HepG2 (cell line): ENCODE measurements around the gene SPHK2. TPM values are rescaled to one million over a fixed set of nuclear protein-coding genes. Genes with fewer than 3 reads are reported as not detected.

Experiments
- ATAC-seq: fragments of 200-7000 bp; cut with Tn5 transposase; 3 replicates; pipeline ENCODE4 v1.9.1; 2020; ENCODE audit warnings: mild to moderate bottlenecking, moderate library complexity
- BruUV-seq: library from RNA; stranded (reverse); fragments of 400-500 nt; replicated peaks from 2 replicates; lab custom pipeline; 2021; lab: Mats Ljungman, UMichigan
- CTCF ChIA-PET: fragments of 300-600 bp; formaldehyde crosslinking; extraction: SDS; loops from one replicate; lab custom pipeline; 2021; ENCODE audit warnings: low total read pairs, inconsistent platforms, low intra/inter-chr PET ratio; lab: Yijun Ruan, JAX
- POLR2A ChIA-PET: fragments of 350-600 bp; sonication (Branson Sonifier 250); formaldehyde crosslinking; loops from one replicate; lab custom pipeline; 2020; ENCODE audit warnings: antibody characterized with exemption, inconsistent platforms; lab: Yijun Ruan, JAX
- DNase-seq: peaks from one replicate; pipeline ENCODE4 v3.0.0-alpha.2; 2015; ENCODE audit warnings: low spot score
- FAIRE-seq: peaks from 3 replicates; lab custom pipeline; 2011; peaks lifted over from hg19 to GRCh38; lab: Jason Lieb, UNC
- H2AFZ ChIP-seq: one replicate; pipeline ENCODE4 v1.6.1; 2011; ENCODE audit warnings: low read length, inconsistent platforms
- H3K27ac ChIP-seq: fragments of 300-600 bp; 3 replicates; pipeline ENCODE4 v1.8.0; 2011; ENCODE audit warnings: mixed run types, mild to moderate bottlenecking, mixed read lengths, low read length, inconsistent platforms; ENCODE audit not compliant: insufficient read depth; ENCODE audit errors: extremely low read length
- H3K27me3 ChIP-seq, 2 experiments: fragments of 200-600 bp in 1 of 2; 2 replicates in 1 of 2; 3 replicates in 1 of 2; pipeline versions ENCODE4 v1.6.0 to v1.8.0; 2011; ENCODE audit warnings: low read length in 2 of 2, mild to moderate bottlenecking in 2 of 2, moderate library complexity in 2 of 2, inconsistent platforms in 1 of 2; ENCODE audit not compliant: insufficient read depth in 2 of 2, control insufficient read depth in 1 of 2
- H3K36me3 ChIP-seq, 2 experiments: fragments of 200-600 bp in 1 of 2; replicated peaks in 1 of 2; 2 replicates in 1 of 2; 3 replicates in 1 of 2; pipeline versions ENCODE4 v1.5.1 to v1.8.0; 2011; ENCODE audit warnings: low read length in 2 of 2, inconsistent platforms in 1 of 2; ENCODE audit not compliant: insufficient read depth in 2 of 2, control insufficient read depth in 1 of 2
- H3K4me1 ChIP-seq: 2 replicates; pipeline ENCODE4 v1.5.1; 2012; ENCODE audit warnings: low read length, inconsistent platforms; ENCODE audit not compliant: insufficient read depth
- H3K4me2 ChIP-seq: 2 replicates; pipeline ENCODE4 v1.6.0; 2011; ENCODE audit warnings: low read depth, low read length, inconsistent platforms
- H3K4me3 ChIP-seq, 3 experiments: fragments of 200-600 bp in 1 of 3; sonication (generic), shearing (Covaris generic) in 1 of 3; replicated peaks in 1 of 3; 2 replicates each; pipeline ENCODE4 v1.5.1; 2011 to 2016; ENCODE audit warnings: low read length in 3 of 3, inconsistent platforms in 2 of 3, low read depth in 2 of 3, mild to moderate bottlenecking in 2 of 3, control low read depth in 1 of 3, mixed read lengths in 1 of 3; ENCODE audit not compliant: insufficient read depth in 1 of 3
- H3K79me2 ChIP-seq: one replicate; pipeline ENCODE4 v1.6.1; 2011; ENCODE audit warnings: low read length, inconsistent platforms; ENCODE audit not compliant: insufficient read depth
- H3K9ac ChIP-seq: 2 replicates; pipeline ENCODE4 v1.6.0; 2011; ENCODE audit warnings: mild to moderate bottlenecking, low read depth, low read length, inconsistent platforms; ENCODE audit not compliant: insufficient read depth
- H3K9me3 ChIP-seq: 2 replicates; pipeline ENCODE4 v1.5.1; 2012; ENCODE audit warnings: mild to moderate bottlenecking, low read length
- H4K20me1 ChIP-seq: 2 replicates; pipeline ENCODE4 v1.6.0; 2011; ENCODE audit warnings: inconsistent platforms, mild to moderate bottlenecking, low read length, moderate library complexity; ENCODE audit not compliant: insufficient read depth
- AGO2 ChIP-seq: fragments of 200-400 bp; formaldehyde crosslinking; optimal IDR thresholded peaks from 2 replicates; pipeline ENCODE3; 2017; ENCODE audit warnings: mild to moderate bottlenecking, low read depth, low read length, moderate library complexity
- BCL3 ChIP-seq: sonication (generic); formaldehyde crosslinking; IDR thresholded peaks from 2 replicates; pipeline ENCODE4 v1.5.1; 2020; ENCODE audit warnings: mild to moderate bottlenecking, missing genetic modification reagents, moderate library complexity
- MAFK ChIP-seq, 2 experiments: IDR thresholded peaks in 1 of 2; conservative IDR thresholded peaks in 1 of 2; 2 replicates each; pipeline ENCODE4 v1.6.1; 2011; ENCODE audit warnings: improper control_type of control experiment in 2 of 2, low read length in 2 of 2
- PATZ1 ChIP-seq: sonication (generic); formaldehyde crosslinking; IDR thresholded peaks from 2 replicates; pipeline ENCODE4 v1.4.0; 2020; ENCODE audit warnings: missing genetic modification reagents
- POLR2A ChIP-seq, 2 experiments: IDR thresholded peaks; 2 replicates each; pipeline ENCODE4 v1.6.1; 2011; ENCODE audit warnings: low read depth in 2 of 2, low read length in 2 of 2, mild to moderate bottlenecking in 1 of 2, moderate library complexity in 1 of 2; ENCODE audit not compliant: insufficient read depth in 1 of 2
- RBFOX2 ChIP-seq: fragments of 200-400 bp; formaldehyde crosslinking; IDR thresholded peaks from 2 replicates; pipeline ENCODE4 v1.6.1; 2017; ENCODE audit warnings: low read depth, mild to moderate bottlenecking, low read length
- ZNF629 ChIP-seq: sonication (generic); formaldehyde crosslinking; conservative IDR thresholded peaks from 2 replicates; pipeline ENCODE4 v1.5.0; 2020; ENCODE audit warnings: missing genetic modification reagents
- ZNF850 ChIP-seq: sonication (generic); formaldehyde crosslinking; conservative IDR thresholded peaks from 2 replicates; pipeline ENCODE4 v1.9.0; 2021; ENCODE audit warnings: mild to moderate bottlenecking, missing genetic modification reagents
- WGBS: methylation state at CpG from one replicate; pipeline ENCODE4 v1.1.6; 2017; ENCODE audit warnings: low lambda C conversion rate; 5-methylcytosine and 5-hydroxymethylcytosine counted together
- in situ Hi-C: cut with HindIII; loops from 2 replicates; pipeline ENCODE4 v1.10.0; 2017; ENCODE audit warnings: low pct_unique_long_range_greater_than_20kb; ENCODE audit not compliant: extremely low pct_ligation_motif_present
- intact Hi-C: fragments of 100-400 bp; cut with micrococcal nuclease; formaldehyde crosslinking; loops from one replicate; pipeline ENCODE4 v1.10.0; 2022; ENCODE audit not compliant: unreplicated experiment
- polyA plus RNA-seq, 8 experiments: library from polyadenylated mRNA; depleted of rRNA in 3 of 8; stranded (reverse) in 7 of 8; unstranded in 1 of 8; fragments of >200 nt; fragmentation: Illumina TruSeq in 4 of 8; extraction: Trizol in 4 of 8; gene quantifications; 2 replicates each; pipeline versions ENCODE4 v1.2.1 to v1.2.3, GENCODE V29; 2011 to 2016; ENCODE audit warnings: low read depth in 4 of 8, missing spikeins in 1 of 8, mixed read lengths in 1 of 8; ENCODE audit not compliant: insufficient read depth in 1 of 8
- total RNA-seq, 5 experiments: library from RNA; depleted of rRNA; stranded (reverse); fragments of >200 nt; fragmentation: Illumina TruSeq; extraction: Trizol; gene quantifications; 2 replicates each; pipeline ENCODE4 v1.2.3, GENCODE V29; 2016; ENCODE audit warnings: low read depth in 1 of 5
- TF ChIP-seq, protein P1 (sequence below): sonication (generic); formaldehyde crosslinking; conservative IDR thresholded peaks from 2 replicates; pipeline ENCODE4 v1.4.0; 2020; ENCODE audit warnings: missing genetic modification reagents

SPHK2 gene
- total and polyA plus RNA-seq, 2 of the 13 experiments (the other 11 are each of a cell fraction or from before 2014, with no cell fraction given), result 2.9 to 14.4 TPM

DNA sequence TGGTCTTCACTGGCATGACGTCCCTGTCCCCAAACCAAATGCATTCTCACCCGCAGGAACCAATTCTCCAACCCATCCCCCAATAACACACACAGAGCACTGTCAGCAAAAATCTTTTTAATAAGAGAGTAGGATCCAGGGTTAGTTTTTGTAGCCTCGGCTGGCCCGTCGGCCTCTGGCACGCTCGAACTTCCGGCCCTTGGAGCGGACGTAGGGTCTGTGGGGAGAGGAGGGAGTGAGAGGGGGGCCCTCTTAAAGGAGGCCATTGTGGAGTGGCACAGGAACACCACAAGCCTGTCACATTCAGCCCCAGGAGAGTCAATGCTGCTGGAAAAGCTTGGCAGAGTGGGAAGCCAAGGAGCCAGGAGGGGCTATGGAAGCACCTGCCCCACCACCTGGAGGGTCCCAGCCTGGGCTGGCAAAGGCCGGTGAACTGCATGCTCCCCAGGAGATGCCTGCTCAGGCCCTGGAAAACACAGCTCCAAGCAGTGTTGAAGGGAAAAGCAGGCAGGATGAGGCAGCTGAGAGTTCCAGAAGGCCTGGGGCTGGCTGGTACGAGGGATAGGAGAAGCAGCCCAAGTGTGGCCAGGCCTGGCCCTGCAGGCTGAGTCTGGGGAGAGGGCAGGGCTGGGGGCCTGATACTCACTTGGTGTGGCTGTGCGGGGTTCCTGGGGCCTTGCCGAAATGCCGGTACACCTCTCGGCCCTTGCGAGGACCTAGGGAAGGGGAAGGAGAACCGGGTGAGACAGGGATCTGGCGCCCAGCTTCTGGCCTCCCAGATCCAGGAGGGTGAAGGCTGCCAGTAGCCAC lies 3.9 kb upstream of the SPHK2 start:
- peaks cover 44% of the 10 kb centered on the region for H3K4me1 ChIP-seq
- H3K4me3 ChIP-seq, result no peak overlapping the region
- CTCF ChIA-PET, result no interaction called here
- H3K4me2 ChIP-seq, result no peak overlapping the region
- H3K9ac ChIP-seq, result no peak overlapping the region
- H3K79me2 ChIP-seq, result peaks cover 33% of the 10 kb centered on the region
- H3K27ac ChIP-seq, result no peak overlapping the region
- no peaks in the 10 kb centered on the region for H3K9me3 ChIP-seq
- FAIRE-seq, result no peak
- H2AFZ ChIP-seq, result no peak overlapping the region
- BruUV-seq, result no TSS peak
- no peak for DNase-seq
- 0 out of 4 replicates have a peak, but pooled peaks of 1 of the 2 experiments have one; percentile 12 for TF ChIP-seq POLR2A (IDR thresholded peaks at IDR 0.05; ENCODE audit: insufficient read depth in 1 of 2, low read depth in 2 of 2, low read length in 2 of 2)
- TF ChIP-seq, protein P1, sequence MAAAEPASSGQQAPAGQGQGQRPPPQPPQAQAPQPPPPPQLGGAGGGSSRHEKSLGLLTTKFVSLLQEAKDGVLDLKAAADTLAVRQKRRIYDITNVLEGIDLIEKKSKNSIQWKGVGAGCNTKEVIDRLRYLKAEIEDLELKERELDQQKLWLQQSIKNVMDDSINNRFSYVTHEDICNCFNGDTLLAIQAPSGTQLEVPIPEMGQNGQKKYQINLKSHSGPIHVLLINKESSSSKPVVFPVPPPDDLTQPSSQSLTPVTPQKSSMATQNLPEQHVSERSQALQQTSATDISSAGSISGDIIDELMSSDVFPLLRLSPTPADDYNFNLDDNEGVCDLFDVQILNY (CRISPR knock-in tag), result no peak
- peak; percentile 41 to 65; a peak in 3 of 4 replicates for TF ChIP-seq MAFK (conservative IDR thresholded peaks at IDR 0.05 in 1 of 2, IDR thresholded peaks at IDR 0.05 in 1 of 2; ENCODE audit: low read length in 2 of 2)
- H4K20me1 ChIP-seq, result peaks cover 38% of the 10 kb centered on the region
- H3K36me3 ChIP-seq, result peaks cover 15 to 28% of the 10 kb centered on the region in 2 experiments
- no peaks in the 10 kb centered on the region; a peak in 1 of 5 replicates for H3K27me3 ChIP-seq
- in situ Hi-C loops (no loop called here), intact Hi-C loops (no loop called here)
- 94% methylated on average over 13 of the region's 19 CpGs for WGBS
- POLR2A ChIA-PET, result interaction anchor here (1.2 to 1.3 kb wide), 2 partner anchors 9 to 16 kb away, joined by 3 read pairs; no protein-coding TSS in a partner anchor
- no peak for ATAC-seq

DNA sequence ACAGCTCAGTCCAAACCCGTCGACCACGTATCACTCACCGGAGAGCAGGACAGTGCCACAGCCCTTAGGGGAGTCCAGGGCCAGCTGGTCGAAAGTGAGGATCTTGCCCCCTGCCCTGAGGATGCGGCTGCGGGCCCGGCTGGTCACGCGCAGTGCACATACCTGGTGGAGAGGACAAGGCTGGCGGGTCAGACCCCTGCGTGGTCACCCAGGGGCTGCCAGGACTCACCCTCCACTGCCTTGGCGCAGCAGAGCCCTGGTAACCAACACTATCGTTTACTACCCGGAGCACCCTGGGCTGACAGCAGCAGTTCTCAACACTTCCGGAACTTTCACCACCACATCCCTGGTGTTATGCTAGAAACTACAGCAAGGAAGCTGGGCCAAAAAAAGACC lies 3.3 kb upstream of the SPHK2 start:
- WGBS, result 93% methylated on average over 5 of the region's 16 CpGs
- peak; percentile 79 for TF ChIP-seq RBFOX2
- TF ChIP-seq ZNF629 (CRISPR knock-in tag), result no peak
- TF ChIP-seq AGO2, result peak; percentile 56
- no peak for TF ChIP-seq ZNF850
- TF ChIP-seq POLR2A (IDR thresholded peaks at IDR 0.05; ENCODE audit: insufficient read depth in 1 of 2, low read depth in 2 of 2, low read length in 2 of 2), result peak in 1 of 2 experiments; percentile 28; a peak in 2 of 4 replicates
- TF ChIP-seq PATZ1 (CRISPR knock-in tag), result no peak
- TF ChIP-seq BCL3 (CRISPR knock-in tag), result no peak

More for the DNA sequence above, 3.3 kb upstream of the SPHK2 start:
- in situ Hi-C loops (no loop called here), intact Hi-C loops (no loop called here)
- H3K4me2 ChIP-seq, result no peak overlapping the region
- no peak overlapping the region for H3K9ac ChIP-seq
- POLR2A ChIA-PET, result interaction anchor here (1.2 kb wide), 1 partner anchor 15 kb away, joined by 3 read pairs; no protein-coding TSS in a partner anchor
- FAIRE-seq (no peak), ATAC-seq (no peak), DNase-seq (no peak)
- H3K36me3 ChIP-seq, result peaks cover 15 to 28% of the 10 kb centered on the region in 2 experiments
- peaks cover 33% of the 10 kb centered on the region for H3K79me2 ChIP-seq
- peaks cover 44% of the 10 kb centered on the region for H3K4me1 ChIP-seq
- H3K27ac ChIP-seq, result no peak overlapping the region
- no peak overlapping the region for H3K4me3 ChIP-seq
- H2AFZ ChIP-seq, result no peak overlapping the region
- peaks cover 38% of the 10 kb centered on the region for H4K20me1 ChIP-seq
- CTCF ChIA-PET, result no interaction called here
- H3K9me3 ChIP-seq, result no peaks in the 10 kb centered on the region
- no peaks in the 10 kb centered on the region; a peak in 1 of 5 replicates for H3K27me3 ChIP-seq
- no TSS peak for BruUV-seq
